ENCODE data around the gene RNF220.

RNF220 gene

DNA sequence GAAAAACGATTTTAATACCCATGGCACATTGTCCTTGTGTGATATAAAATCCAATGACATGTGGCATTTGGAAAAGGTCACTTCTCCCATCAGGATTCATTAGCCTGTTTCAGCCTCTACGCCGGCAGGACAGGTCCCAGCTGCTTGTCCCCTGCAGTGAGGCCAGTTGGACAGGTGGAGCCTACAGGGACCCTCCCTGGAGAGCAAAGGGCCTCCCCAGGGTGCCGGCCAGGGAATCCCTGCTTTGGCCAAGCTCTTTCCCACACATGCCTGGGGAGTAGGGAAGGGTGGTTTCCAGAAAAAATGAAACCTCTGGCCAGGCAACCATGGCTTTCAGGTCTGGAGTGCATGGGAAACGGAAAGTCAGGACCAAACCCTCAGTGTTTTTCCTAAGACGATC is 176.2 kb downstream of the RNF220 start:
- Histone ChIP-seq H3K36me3 (ENCODE audit: control insufficient read depth in 4 of 4, insufficient read depth in 4 of 4, low read length in 3 of 4) (peaks cover 9 to 53% (median 31%) of the 10 kb centered on the region in 4 experiments), H3K27me3 (replicated peaks in 2 of 5; ENCODE audit: control insufficient read depth in 4 of 5, insufficient read depth in 5 of 5, low read length in 4 of 5) (no peaks in the 10 kb centered on the region), H3K4me1 (ENCODE audit: control extremely low read depth in 1 of 4, control insufficient read depth in 4 of 4, insufficient read depth in 4 of 4, low read length in 3 of 4) (peaks cover 0 to 12% (median under 1%) of the 10 kb centered on the region in 4 experiments), H3K4me3 (ENCODE audit: control insufficient read depth in 1 of 7, extremely low read depth in 1 of 7, insufficient read depth in 4 of 7, low read depth in 2 of 7, low read length in 6 of 7) (no peak overlapping the region), H3K27ac (ENCODE audit: insufficient read depth in 1 of 2, low read depth in 1 of 2, low read length in 2 of 2, poor library complexity in 1 of 2, severe bottlenecking in 2 of 2) (no peak overlapping the region), H3K9me3 (ENCODE audit: control extremely low read depth in 1 of 5, control insufficient read depth in 4 of 5, insufficient read depth in 2 of 5, low read depth in 1 of 5, low read length in 4 of 5) (no peaks in the 10 kb centered on the region)
- no peak for DNase-seq
- ChIA-PET POLR2A (no interaction called here), CTCF (interaction anchor here (1.0 to 2.6 kb wide), 3 partner anchors 9 to 14 kb away, joined by 5 to 12 read pairs (median 5); no protein-coding TSS in a partner anchor)
- WGBS (ENCODE audit: insufficient coverage): 98% methylated on average over 6 of the region's 6 CpGs

- POLR2A ChIA-PET: no interaction called here
- 89% methylated on average over 5 of the region's 6 CpGs for WGBS (ENCODE audit: insufficient coverage)
- Histone ChIP-seq H3K4me3 (ENCODE audit: control insufficient read depth in 1 of 7, extremely low read depth in 1 of 7, insufficient read depth in 4 of 7, low read depth in 2 of 7, low read length in 6 of 7) (no peak overlapping the region), H3K4me1 (ENCODE audit: control extremely low read depth in 1 of 4, control insufficient read depth in 4 of 4, insufficient read depth in 4 of 4, low read length in 3 of 4) (peaks cover 0 to 14% (median 7%) of the 10 kb centered on the region in 4 experiments), H3K27ac (ENCODE audit: insufficient read depth in 1 of 2, low read depth in 1 of 2, low read length in 2 of 2, poor library complexity in 1 of 2, severe bottlenecking in 2 of 2) (no peak overlapping the region), H3K9me3 (ENCODE audit: control extremely low read depth in 1 of 5, control insufficient read depth in 4 of 5, insufficient read depth in 2 of 5, low read depth in 1 of 5, low read length in 4 of 5) (no peaks in the 10 kb centered on the region), H3K27me3 (replicated peaks in 2 of 5; ENCODE audit: control insufficient read depth in 4 of 5, insufficient read depth in 5 of 5, low read length in 4 of 5) (no peaks in the 10 kb centered on the region), H3K36me3 (ENCODE audit: control insufficient read depth in 4 of 4, insufficient read depth in 4 of 4, low read length in 3 of 4) (peaks cover 6 to 37% (median 28%) of the 10 kb centered on the region in 4 experiments)
- CTCF ChIA-PET: interaction anchor here (1.1 to 2.5 kb wide), 5 partner anchors 11 to 206 kb away, joined by 3 to 14 read pairs (median 4); no protein-coding TSS in a partner anchor
- DNase-seq: no peak
Measured at GRCh38 chr1:44584167-44584566, 179.1 kb downstream of the RNF220 start.

- peak in 1 of 3 donors; percentile 29 for DNase-seq
- CTCF ChIA-PET: interaction anchor here (1.2 to 2.5 kb wide), 5 partner anchors 9 to 207 kb away, joined by 3 to 14 read pairs (median 4); no protein-coding TSS in a partner anchor
- POLR2A ChIA-PET: no interaction called here
Measured at GRCh38 chr1:44585315-44585920, 180.4 kb downstream of the RNF220 start.

DNA sequence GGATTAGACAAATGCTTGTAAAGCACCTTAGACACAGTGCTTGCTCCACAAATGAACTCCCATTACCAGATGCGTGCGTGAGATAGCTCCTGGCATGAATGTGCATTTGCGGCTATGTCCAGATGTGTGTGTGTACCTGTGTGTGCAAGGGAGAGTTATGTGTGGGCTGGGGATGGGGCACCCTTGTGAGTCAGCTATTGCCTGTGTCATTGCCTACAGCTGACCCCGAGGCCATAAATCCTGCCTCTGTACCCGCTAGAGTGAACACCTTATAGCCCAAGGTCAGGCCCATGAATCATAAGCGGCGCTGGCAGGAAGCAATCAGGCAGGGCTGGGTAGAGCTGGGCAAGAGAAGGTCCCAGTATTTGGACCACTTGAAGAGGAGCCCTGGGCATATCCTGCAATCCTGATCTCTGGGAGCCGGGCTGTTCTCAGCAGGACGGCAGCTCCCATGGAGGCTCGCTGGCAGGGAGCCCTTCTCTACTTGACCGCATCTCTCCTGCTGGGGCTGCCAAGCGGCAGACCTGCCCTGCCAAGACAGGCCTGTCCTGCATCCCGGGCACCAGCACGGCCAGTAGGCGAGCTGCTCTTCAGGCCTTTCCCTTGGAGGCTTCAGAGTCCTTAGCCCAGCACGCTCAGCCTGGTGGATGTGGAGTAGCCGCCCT is 182.9 kb downstream of the RNF220 start:
- Histone ChIP-seq H3K36me3 (ENCODE audit: control insufficient read depth in 4 of 4, insufficient read depth in 4 of 4, low read length in 3 of 4) (peaks cover 6 to 16% (median 11%) of the 10 kb centered on the region in 4 experiments), H3K4me3 (ENCODE audit: control insufficient read depth in 1 of 7, extremely low read depth in 1 of 7, insufficient read depth in 4 of 7, low read depth in 2 of 7, low read length in 6 of 7) (no peak overlapping the region), H3K27ac (ENCODE audit: insufficient read depth in 1 of 2, low read depth in 1 of 2, low read length in 2 of 2, poor library complexity in 1 of 2, severe bottlenecking in 2 of 2) (no peak overlapping the region), H3K4me1 (ENCODE audit: control extremely low read depth in 1 of 4, control insufficient read depth in 4 of 4, insufficient read depth in 4 of 4, low read length in 3 of 4) (peaks cover 0 to 42% (median 27%) of the 10 kb centered on the region in 4 experiments), H3K27me3 (replicated peaks in 2 of 5; ENCODE audit: control insufficient read depth in 4 of 5, insufficient read depth in 5 of 5, low read length in 4 of 5) (no peaks in the 10 kb centered on the region), H3K9me3 (ENCODE audit: control extremely low read depth in 1 of 5, control insufficient read depth in 4 of 5, insufficient read depth in 2 of 5, low read depth in 1 of 5, low read length in 4 of 5) (no peaks in the 10 kb centered on the region)
- DNase-seq: peak in 2 of 3 donors; percentile 23 to 45
- WGBS (ENCODE audit: insufficient coverage): 90% methylated on average over 16 of the region's 17 CpGs
- CTCF ChIA-PET: interaction anchor here (0.7 to 3.0 kb wide), 5 partner anchors 9 to 265 kb away, joined by 3 to 16 read pairs (median 3); no protein-coding TSS in a partner anchor
- POLR2A ChIA-PET: no interaction called here

More at GRCh38 chr1:44585315-44585920, 180.4 kb downstream of the RNF220 start:
- Histone ChIP-seq H3K4me3 (ENCODE audit: control insufficient read depth in 1 of 7, extremely low read depth in 1 of 7, insufficient read depth in 4 of 7, low read depth in 2 of 7, low read length in 6 of 7) (no peak overlapping the region), H3K9me3 (ENCODE audit: control extremely low read depth in 1 of 5, control insufficient read depth in 4 of 5, insufficient read depth in 2 of 5, low read depth in 1 of 5, low read length in 4 of 5) (no peaks in the 10 kb centered on the region), H3K36me3 (ENCODE audit: control insufficient read depth in 4 of 4, insufficient read depth in 4 of 4, low read length in 3 of 4) (peaks cover 6 to 28% (median 24%) of the 10 kb centered on the region in 4 experiments), H3K27me3 (replicated peaks in 2 of 5; ENCODE audit: control insufficient read depth in 4 of 5, insufficient read depth in 5 of 5, low read length in 4 of 5) (no peaks in the 10 kb centered on the region), H3K4me1 (ENCODE audit: control extremely low read depth in 1 of 4, control insufficient read depth in 4 of 4, insufficient read depth in 4 of 4, low read length in 3 of 4) (peaks cover 0 to 21% (median 11%) of the 10 kb centered on the region in 4 experiments), H3K27ac (ENCODE audit: insufficient read depth in 1 of 2, low read depth in 1 of 2, low read length in 2 of 2, poor library complexity in 1 of 2, severe bottlenecking in 2 of 2) (no peak overlapping the region)
- WGBS (ENCODE audit: insufficient coverage): 92% methylated on average over 4 of the region's 4 CpGs

DNA sequence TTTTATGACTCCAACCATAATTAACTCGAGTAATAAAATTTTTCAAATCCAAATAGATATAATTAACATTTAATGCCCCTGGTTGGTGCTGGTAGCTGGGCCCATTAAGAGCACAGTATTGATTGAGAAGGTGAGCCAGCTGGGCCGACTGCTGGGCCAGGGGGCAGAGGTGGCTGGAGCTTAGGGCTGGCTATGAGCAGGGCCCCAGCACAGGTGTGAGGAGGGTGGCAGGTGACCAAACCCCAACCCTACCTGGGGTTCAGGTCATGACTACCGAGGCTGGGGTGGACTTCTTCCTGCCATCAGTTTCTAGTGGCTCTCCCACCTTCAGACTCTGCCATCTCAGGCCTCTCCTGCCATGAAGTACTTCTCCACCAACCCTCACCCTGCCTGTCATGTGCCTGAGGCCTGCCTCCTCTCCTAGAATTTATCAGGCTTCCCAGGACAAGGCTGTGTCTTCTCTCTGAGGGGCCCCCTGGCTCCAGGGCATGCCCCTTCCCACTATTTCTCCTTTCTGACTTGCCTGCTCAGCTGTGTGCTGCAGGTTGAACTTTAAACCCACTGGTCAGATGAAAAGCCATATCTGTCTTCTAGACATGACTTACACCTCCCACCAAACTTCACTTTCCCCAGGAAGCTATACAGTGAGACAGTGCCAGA is 183.6 kb downstream of the RNF220 start:
- no peak for DNase-seq
- Histone ChIP-seq H3K4me1 (ENCODE audit: control extremely low read depth in 1 of 4, control insufficient read depth in 4 of 4, insufficient read depth in 4 of 4, low read length in 3 of 4) (peaks cover 0 to 42% (median 27%) of the 10 kb centered on the region in 4 experiments), H3K36me3 (ENCODE audit: control insufficient read depth in 4 of 4, insufficient read depth in 4 of 4, low read length in 3 of 4) (peaks cover 5 to 18% (median 10%) of the 10 kb centered on the region in 4 experiments), H3K4me3 (ENCODE audit: control insufficient read depth in 1 of 7, extremely low read depth in 1 of 7, insufficient read depth in 4 of 7, low read depth in 2 of 7, low read length in 6 of 7) (no peak overlapping the region), H3K9me3 (ENCODE audit: control extremely low read depth in 1 of 5, control insufficient read depth in 4 of 5, insufficient read depth in 2 of 5, low read depth in 1 of 5, low read length in 4 of 5) (no peaks in the 10 kb centered on the region), H3K27me3 (replicated peaks in 2 of 5; ENCODE audit: control insufficient read depth in 4 of 5, insufficient read depth in 5 of 5, low read length in 4 of 5) (no peaks in the 10 kb centered on the region), H3K27ac (ENCODE audit: insufficient read depth in 1 of 2, low read depth in 1 of 2, low read length in 2 of 2, poor library complexity in 1 of 2, severe bottlenecking in 2 of 2) (no peak overlapping the region)
- ChIA-PET POLR2A (no interaction called here), CTCF (interaction anchor here (1.1 to 3.0 kb wide), 3 partner anchors 16 to 266 kb away, joined by 3 to 16 read pairs (median 3); no protein-coding TSS in a partner anchor)
- WGBS (ENCODE audit: insufficient coverage): 84% methylated on average over 2 of the region's 3 CpGs

- no peak overlapping the region for H3K4me3 ChIP-seq (ENCODE audit: control insufficient read depth in 1 of 7, extremely low read depth in 1 of 7, insufficient read depth in 4 of 7, low read depth in 2 of 7, low read length in 6 of 7)
- POLR2A ChIA-PET: no interaction called here
- 100% methylated on average over 2 of the region's 4 CpGs for WGBS (ENCODE audit: insufficient coverage)
- no peaks in the 10 kb centered on the region for H3K9me3 ChIP-seq (ENCODE audit: control extremely low read depth in 1 of 5, control insufficient read depth in 4 of 5, insufficient read depth in 2 of 5, low read depth in 1 of 5, low read length in 4 of 5)
- no peaks in the 10 kb centered on the region for H3K27me3 ChIP-seq (replicated peaks in 2 of 5; ENCODE audit: control insufficient read depth in 4 of 5, insufficient read depth in 5 of 5, low read length in 4 of 5)
- H3K4me1 ChIP-seq (ENCODE audit: control extremely low read depth in 1 of 4, control insufficient read depth in 4 of 4, insufficient read depth in 4 of 4, low read length in 3 of 4): peaks cover 0 to 34% (median 27%) of the 10 kb centered on the region in 4 experiments
- CTCF ChIA-PET: interaction anchor here (1.0 to 16.0 kb wide), 4 partner anchors 9 to 211 kb away, joined by 4 to 170 read pairs (median 4); no protein-coding TSS in a partner anchor
- H3K27ac ChIP-seq (ENCODE audit: insufficient read depth in 1 of 2, low read depth in 1 of 2, low read length in 2 of 2, poor library complexity in 1 of 2, severe bottlenecking in 2 of 2): no peak overlapping the region
- peaks cover 0 to 12% (median 3%) of the 10 kb centered on the region in 4 experiments for H3K36me3 ChIP-seq (ENCODE audit: control insufficient read depth in 4 of 4, insufficient read depth in 4 of 4, low read length in 3 of 4)
- no peak for DNase-seq
Measured at GRCh38 chr1:44590475-44590874, 185.4 kb downstream of the RNF220 start.
